HepG2 (cell line): ENCODE data around the gene CUL7. TPM values are rescaled to one million over a fixed set of nuclear protein-coding genes. Genes with fewer than 3 reads are reported as not detected.

ENCODE experiments used
- EHMT2 ChIP-seq: fragments of 200-600 bp; sonication (generic); IDR thresholded peaks from 2 replicates; pipeline ENCODE4 v1.7.0; 2017; ENCODE audit warnings: antibody characterized with exemption, low read depth, low read length, borderline replicate concordance
- ELF4 ChIP-seq: sonication (generic); formaldehyde crosslinking; IDR thresholded peaks from 2 replicates; pipeline ENCODE4 v1.5.0; 2020; ENCODE audit warnings: missing genetic modification reagents, mild to moderate bottlenecking, moderate library complexity, borderline replicate concordance
- ESRRA ChIP-seq: sonication (generic); formaldehyde crosslinking; IDR thresholded peaks from 2 replicates; pipeline ENCODE4 v1.5.1; 2020; ENCODE audit warnings: mild to moderate bottlenecking, low read depth, missing genetic modification reagents
- HMGA1 ChIP-seq: sonication (generic); formaldehyde crosslinking; conservative IDR thresholded peaks from 2 replicates; pipeline ENCODE4 v1.4.0; 2020; ENCODE audit warnings: missing genetic modification reagents
- NBN ChIP-seq: fragments of 450-650 bp; conservative IDR thresholded peaks from 2 replicates; pipeline ENCODE4 v1.6.1; 2017
- PTBP1 ChIP-seq: fragments of 200-400 bp; formaldehyde crosslinking; IDR thresholded peaks from 2 replicates; pipeline ENCODE4 v1.6.1; 2018; ENCODE audit warnings: low read length, low read depth; ENCODE audit not compliant: poor library complexity, severe bottlenecking
- RBM22 ChIP-seq: fragments of 200-400 bp; formaldehyde crosslinking; optimal IDR thresholded peaks from 2 replicates; pipeline ENCODE3; 2017; ENCODE audit warnings: mild to moderate bottlenecking, low read length, moderate library complexity
- SALL1 ChIP-seq: sonication (generic); formaldehyde crosslinking; IDR thresholded peaks from 2 replicates; pipeline ENCODE4 v1.8.0; 2022; ENCODE audit warnings: mild to moderate bottlenecking, missing genetic modification reagents
- SAP130 ChIP-seq: IDR thresholded peaks from 2 replicates; pipeline ENCODE4 v1.6.1; 2016; ENCODE audit warnings: low read depth
- SMC3 ChIP-seq: IDR thresholded peaks from 2 replicates; pipeline ENCODE4 v1.6.1; 2011; ENCODE audit warnings: low read length, improper control_type of control experiment
- TMF1 ChIP-seq: sonication (generic); formaldehyde crosslinking; IDR thresholded peaks from 2 replicates; pipeline ENCODE4 v1.8.1; 2022; ENCODE audit warnings: low read depth, missing genetic modification reagents
- TSC22D2 ChIP-seq: sonication (generic); formaldehyde crosslinking; IDR thresholded peaks from 2 replicates; pipeline ENCODE4 v1.5.1; 2020; ENCODE audit warnings: missing genetic modification reagents, mild to moderate bottlenecking, borderline replicate concordance
- ZBED4 ChIP-seq: sonication (generic); formaldehyde crosslinking; IDR thresholded peaks from 2 replicates; pipeline ENCODE4 v1.4.0; 2020; ENCODE audit warnings: missing genetic modification reagents, borderline replicate concordance
- ZNF20 ChIP-seq: sonication (generic); formaldehyde crosslinking; IDR thresholded peaks from 2 replicates; pipeline ENCODE4 v1.4.0; 2020; ENCODE audit warnings: mild to moderate bottlenecking, moderate library complexity, missing genetic modification reagents
- ZNF256 ChIP-seq: sonication (generic); formaldehyde crosslinking; conservative IDR thresholded peaks from 2 replicates; pipeline ENCODE4 v1.4.0; 2020; ENCODE audit warnings: missing genetic modification reagents
- ZNF652 ChIP-seq: IDR thresholded peaks from 2 replicates; pipeline ENCODE4 v1.6.1; 2016; ENCODE audit warnings: low read depth, borderline replicate concordance
- ZSCAN5A ChIP-seq: sonication (generic); formaldehyde crosslinking; IDR thresholded peaks from 2 replicates; pipeline ENCODE4 v1.8.0; 2022; ENCODE audit warnings: mild to moderate bottlenecking, missing genetic modification reagents, borderline replicate concordance
- polyA plus RNA-seq, 8 experiments: library from polyadenylated mRNA; depleted of rRNA in 3 of 8; stranded (reverse) in 7 of 8; unstranded in 1 of 8; fragments of >200 nt; fragmentation: Illumina TruSeq in 4 of 8; extraction: Trizol in 4 of 8; gene quantifications; 2 replicates each; pipeline versions ENCODE4 v1.2.1 to v1.2.3, GENCODE V29; 2011 to 2016; ENCODE audit warnings: low read depth in 4 of 8, missing spikeins in 1 of 8, mixed read lengths in 1 of 8; ENCODE audit not compliant: insufficient read depth in 1 of 8
- total RNA-seq, 5 experiments: library from RNA; depleted of rRNA; stranded (reverse); fragments of >200 nt; fragmentation: Illumina TruSeq; extraction: Trizol; gene quantifications; 2 replicates each; pipeline ENCODE4 v1.2.3, GENCODE V29; 2016; ENCODE audit warnings: low read depth in 1 of 5
- TF ChIP-seq, protein P1 (sequence below): sonication (generic); formaldehyde crosslinking; IDR thresholded peaks from 2 replicates; pipeline ENCODE4 v1.8.1; 2023; ENCODE audit warnings: mild to moderate bottlenecking, inconsistent platforms, moderate library complexity, missing genetic modification reagents, borderline replicate concordance
- TF ChIP-seq, protein P2 (sequence below): sonication (generic); formaldehyde crosslinking; conservative IDR thresholded peaks from 2 replicates; pipeline ENCODE4 v1.4.0; 2020; ENCODE audit warnings: missing genetic modification reagents

Gene CUL7
- total and polyA plus RNA-seq, 2 of the 13 experiments (the other 11 are each of a cell fraction or from before 2014, with no cell fraction given) = 32.0 to 60.7 TPM

DNA sequence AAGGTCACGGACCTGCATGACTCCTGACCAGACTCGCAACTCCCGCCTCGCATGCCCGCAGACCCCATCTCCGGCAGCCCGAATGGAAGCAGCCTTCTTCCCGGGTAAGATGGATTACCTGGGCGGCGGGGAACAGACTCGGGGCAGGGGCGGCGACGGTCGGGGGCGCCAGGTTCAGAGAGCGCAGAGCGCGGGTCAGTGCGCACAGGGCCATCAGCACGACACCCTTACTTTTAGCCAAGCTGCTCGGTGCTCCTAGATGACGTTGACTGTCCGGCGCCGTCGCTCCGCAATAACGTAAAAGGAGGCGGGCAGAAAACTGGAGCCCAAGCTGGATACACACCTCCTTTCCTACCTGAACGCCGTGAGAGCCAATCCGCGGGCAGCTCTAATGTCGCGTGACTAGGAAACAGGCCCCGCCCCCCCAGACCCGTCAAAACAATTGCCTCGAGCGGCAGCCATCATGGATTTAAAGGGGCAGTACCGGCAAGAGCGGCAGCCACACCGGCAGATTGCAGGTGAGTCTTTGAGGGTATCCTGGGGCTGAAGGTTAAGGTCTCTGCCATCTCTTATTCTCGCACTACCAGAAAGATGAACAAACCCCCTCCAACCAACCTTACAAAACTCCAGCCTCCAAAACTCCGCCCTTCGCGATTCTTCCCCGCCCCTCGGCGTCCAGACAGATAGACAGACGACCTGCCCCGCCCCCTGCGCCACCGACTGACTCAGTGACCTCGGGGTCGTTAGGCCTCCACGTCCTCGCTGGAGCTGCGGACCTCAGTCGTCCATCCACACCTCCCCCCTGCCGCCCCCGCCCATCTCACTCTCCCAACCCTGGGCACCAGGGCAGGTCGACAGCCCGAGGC lies 5.8 kb upstream of the CUL7 start, which contains the start of the genes KLC4 and MRPL2 (continued):
- TF ChIP-seq SAP130 (CRISPR knock-in tag) (peak; percentile 92), TMF1 (CRISPR knock-in tag) (no peak), TSC22D2 (CRISPR knock-in tag) (0 out of 2 replicates have a peak, but pooled peaks have one; percentile 34), ZBED4 (CRISPR knock-in tag) (peak; percentile 27; the same call in 1 of the 2 replicates), EHMT2 (no peak), HMGA1 (CRISPR knock-in tag) (no peak), ZNF652 (CRISPR knock-in tag) (no peak), RBM22 (no peak), SALL1 (CRISPR knock-in tag) (peak; percentile 70), ZSCAN5A (no peak), PTBP1 (no peak), NBN (no peak), ZNF256 (no peak), ELF4 (CRISPR knock-in tag) (no peak), ZNF20 (CRISPR knock-in tag) (no peak), ESRRA (peak; percentile 68), SMC3 (no peak)
- TF ChIP-seq, protein P1, sequence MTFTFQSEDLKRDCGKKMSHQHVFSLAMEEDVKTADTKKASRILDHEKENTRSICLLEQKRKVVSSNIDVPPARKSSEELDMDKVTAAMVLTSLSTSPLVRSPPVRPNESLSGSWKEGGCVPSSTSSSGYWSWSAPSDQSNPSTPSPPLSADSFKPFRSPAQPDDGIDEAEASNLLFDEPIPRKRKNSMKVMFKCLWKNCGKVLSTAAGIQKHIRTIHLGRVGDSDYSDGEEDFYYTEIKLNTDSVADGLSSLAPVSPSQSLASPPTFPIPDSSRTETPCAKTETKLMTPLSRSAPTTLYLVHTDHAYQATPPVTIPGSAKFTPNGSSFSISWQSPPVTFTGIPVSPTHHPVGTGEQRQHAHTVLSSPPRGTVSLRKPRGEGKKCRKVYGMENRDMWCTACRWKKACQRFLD = no peak
- TF ChIP-seq, protein P2, sequence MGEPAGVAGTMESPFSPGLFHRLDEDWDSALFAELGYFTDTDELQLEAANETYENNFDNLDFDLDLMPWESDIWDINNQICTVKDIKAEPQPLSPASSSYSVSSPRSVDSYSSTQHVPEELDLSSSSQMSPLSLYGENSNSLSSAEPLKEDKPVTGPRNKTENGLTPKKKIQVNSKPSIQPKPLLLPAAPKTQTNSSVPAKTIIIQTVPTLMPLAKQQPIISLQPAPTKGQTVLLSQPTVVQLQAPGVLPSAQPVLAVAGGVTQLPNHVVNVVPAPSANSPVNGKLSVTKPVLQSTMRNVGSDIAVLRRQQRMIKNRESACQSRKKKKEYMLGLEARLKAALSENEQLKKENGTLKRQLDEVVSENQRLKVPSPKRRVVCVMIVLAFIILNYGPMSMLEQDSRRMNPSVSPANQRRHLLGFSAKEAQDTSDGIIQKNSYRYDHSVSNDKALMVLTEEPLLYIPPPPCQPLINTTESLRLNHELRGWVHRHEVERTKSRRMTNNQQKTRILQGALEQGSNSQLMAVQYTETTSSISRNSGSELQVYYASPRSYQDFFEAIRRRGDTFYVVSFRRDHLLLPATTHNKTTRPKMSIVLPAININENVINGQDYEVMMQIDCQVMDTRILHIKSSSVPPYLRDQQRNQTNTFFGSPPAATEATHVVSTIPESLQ (CRISPR knock-in tag) = peak; percentile 31; the same call in 1 of the 2 replicates
